Small intestine (tissue), 7 donors: ENCODE data around the gene GPR180. TPM values are rescaled to one million over a fixed set of nuclear protein-coding genes. Genes with fewer than 3 reads are reported as not detected.
"Not testable (repeated sequence)": the region's sequence is repeated elsewhere in the genome, so short reads cannot be mapped to it uniquely, and the experiment has no call there.

Experiments
- DNase-seq, 2 donors: peaks; one replicate each; pipeline versions ENCODE4 v3.0.0 to v3.0.0-alpha.2; 2013
- FAIRE-seq: peaks from 2 replicates; lab custom pipeline; 2012; peaks lifted over from hg19 to GRCh38; lab: Jason Lieb, UNC
- H3K27ac ChIP-seq, 3 donors: one replicate each; pipeline ENCODE4 v1.5.1; 2013; ENCODE audit warnings: low read length in 2 of 3, mild to moderate bottlenecking in 2 of 3, control low read depth in 1 of 3, inconsistent platforms in 1 of 3, low read depth in 1 of 3, moderate library complexity in 1 of 3
- H3K27me3 ChIP-seq, 3 donors: one replicate each; pipeline ENCODE4 v1.6.1; 2013; ENCODE audit warnings: low read length in 3 of 3, inconsistent platforms in 1 of 3; ENCODE audit not compliant: control insufficient read depth in 3 of 3, insufficient read depth in 3 of 3
- H3K36me3 ChIP-seq, 3 donors: one replicate each; pipeline ENCODE4 v1.6.1; 2013; ENCODE audit warnings: low read length in 3 of 3, inconsistent platforms in 1 of 3, low read depth in 1 of 3, mild to moderate bottlenecking in 1 of 3, moderate library complexity in 1 of 3; ENCODE audit not compliant: control insufficient read depth in 3 of 3, insufficient read depth in 2 of 3
- H3K4me1 ChIP-seq, 3 donors: one replicate each; pipeline ENCODE4 v1.6.1; 2013; ENCODE audit warnings: low read length in 2 of 3, inconsistent platforms in 1 of 3, low read depth in 1 of 3, mild to moderate bottlenecking in 1 of 3, moderate library complexity in 1 of 3; ENCODE audit not compliant: control insufficient read depth in 3 of 3, insufficient read depth in 2 of 3
- H3K4me3 ChIP-seq, 3 donors: one replicate each; pipeline ENCODE4 v1.5.1; 2013; ENCODE audit warnings: low read length in 3 of 3, control low read depth in 1 of 3, inconsistent platforms in 1 of 3, low read depth in 1 of 3, mild to moderate bottlenecking in 1 of 3, moderate library complexity in 1 of 3
- H3K9me3 ChIP-seq, 2 donors: one replicate each; pipeline ENCODE4 v1.6.1; 2013; ENCODE audit warnings: low read depth in 1 of 2, low read length in 1 of 2; ENCODE audit not compliant: control insufficient read depth in 2 of 2, insufficient read depth in 1 of 2
- WGBS, 3 donors: extraction: QIAGEN DNeasy Blood & Tissue Kit; methylation state at CpG; one replicate each; pipeline ENCODE4 v1.1.7; 2013; 5-methylcytosine and 5-hydroxymethylcytosine counted together
- polyA plus RNA-seq, 4 donors: library from polyadenylated mRNA; stranded (reverse) in 3 of 4; unstranded in 1 of 4; fragments of 200-250 nt in 3 of 4; fragments of 120-200 nt in 1 of 4; gene quantifications; one replicate each; pipeline versions ENCODE4 v1.2.1 to v1.2.3, GENCODE V29; 2013
- donor health status: healthy with polysubstance abuse.
- donor health status: control.
- donor health status: control.
- donor health status: Bipolar disorder and iron deficiency.
- donor health status: healthy.

Gene GPR180
- polyA plus RNA-seq, 4 donors: 0.67 to 4.5 (median 1.3) TPM

- FAIRE-seq: not testable (repeated sequence)
These were observed 36.0 kb downstream of the GPR180 start for GRCh38 chr13:94637677-94638076.

GRCh38 chr13:94640721-94641120, 39.1 kb downstream of the GPR180 start:
- Histone ChIP-seq H3K36me3 (no peaks in the 10 kb centered on the region), H3K4me3 (no peak overlapping the region), H3K27ac (no peak overlapping the region), H3K4me1 (no peaks in the 10 kb centered on the region), H3K9me3 (no peaks in the 10 kb centered on the region), H3K27me3 (no peaks in the 10 kb centered on the region)
- DNase-seq (no peak), FAIRE-seq (no peak)
- 62 to 82% (median 74%) methylated on average over 1 to 2 of the region's 2 CpGs for WGBS, 3 donors

More at GRCh38 chr13:94637677-94638076, 36.0 kb downstream of the GPR180 start:
- not testable (repeated sequence) for H3K36me3 ChIP-seq, H3K27ac ChIP-seq, H3K9me3 ChIP-seq, DNase-seq, H3K4me1 ChIP-seq, H3K4me3 ChIP-seq, H3K27me3 ChIP-seq
- WGBS, 3 donors: 97 to 100% (median 97%) methylated on average over 3 of the region's 3 CpGs

- Histone ChIP-seq H3K4me1 (no peaks in the 10 kb centered on the region), H3K9me3 (no peaks in the 10 kb centered on the region), H3K36me3 (no peaks in the 10 kb centered on the region), H3K27me3 (no peaks in the 10 kb centered on the region), H3K27ac (peak overlapping the region in 1 of 3 donors; percentile 24), H3K4me3 (no peak overlapping the region)
- WGBS, 3 donors: 6 to 18% (median 14%) methylated on average over 3 of the region's 3 CpGs
- FAIRE-seq (no peak), DNase-seq (peak in 1 of 2 donors; percentile 23)
These were observed 39.8 kb downstream of the GPR180 start for GRCh38 chr13:94641409-94641941.

- H3K27me3 ChIP-seq: no peaks in the 10 kb centered on the region
- H3K9me3 ChIP-seq: no peaks in the 10 kb centered on the region
- no peaks in the 10 kb centered on the region for H3K4me1 ChIP-seq
- DNase-seq: peak in 1 of 2 donors; percentile 7
- no peak overlapping the region for H3K4me3 ChIP-seq
- H3K36me3 ChIP-seq: no peaks in the 10 kb centered on the region
- no peak for FAIRE-seq
- H3K27ac ChIP-seq: no peak overlapping the region
- 17 to 56% (median 36%) methylated on average over 4 of the region's 4 CpGs for WGBS, 3 donors
These were observed 45.2 kb downstream of the GPR180 start for GRCh38 chr13:94646904-94647303.

- H3K4me3 ChIP-seq: no peak overlapping the region
- WGBS, 3 donors: 75 to 96% (median 75%) methylated on average over 1 of the region's 1 CpG
- no peaks in the 10 kb centered on the region for H3K4me1 ChIP-seq
- H3K36me3 ChIP-seq: no peaks in the 10 kb centered on the region
- H3K27me3 ChIP-seq: peaks cover 0 to 2% (median 0%) of the 10 kb centered on the region in 3 donors
- H3K27ac ChIP-seq: no peak overlapping the region
- no peak for DNase-seq
- FAIRE-seq: no peak
- H3K9me3 ChIP-seq: peaks cover 0 to 13% of the 10 kb centered on the region in 2 donors
These were observed 54.5 kb downstream of the GPR180 start for GRCh38 chr13:94656176-94656575.

- 65 to 74% (median 70%) methylated on average over 1 of the region's 1 CpG for WGBS, 3 donors
- Histone ChIP-seq H3K36me3 (no peaks in the 10 kb centered on the region), H3K4me3 (no peak overlapping the region), H3K27me3 (peaks cover 0 to 4% (median 2%) of the 10 kb centered on the region in 3 donors), H3K4me1 (no peaks in the 10 kb centered on the region), H3K27ac (no peak overlapping the region), H3K9me3 (peaks cover 0 to 13% of the 10 kb centered on the region in 2 donors)
- FAIRE-seq (no peak), DNase-seq (no peak)
These were observed 55.1 kb downstream of the GPR180 start for GRCh38 chr13:94656766-94657165.

GRCh38 chr13:94657167-94657566, 55.5 kb downstream of the GPR180 start:
- Histone ChIP-seq H3K4me1 (no peaks in the 10 kb centered on the region), H3K36me3 (no peaks in the 10 kb centered on the region), H3K9me3 (peaks cover 0 to 13% of the 10 kb centered on the region in 2 donors), H3K27me3 (peaks cover 0 to 4% (median 2%) of the 10 kb centered on the region in 3 donors), H3K27ac (no peak overlapping the region), H3K4me3 (no peak overlapping the region)
- FAIRE-seq (no peak), DNase-seq (no peak)
- WGBS, 3 donors: 90 to 100% (median 93%) methylated on average over 4 of the region's 4 CpGs

- H3K27ac ChIP-seq: no peak overlapping the region
- H3K9me3 ChIP-seq: peaks cover 0 to 13% of the 10 kb centered on the region in 2 donors
- no peak overlapping the region for H3K4me3 ChIP-seq
- FAIRE-seq: no peak
- H3K27me3 ChIP-seq: peaks cover 0 to 8% (median 7%) of the 10 kb centered on the region in 3 donors
- no peaks in the 10 kb centered on the region for H3K36me3 ChIP-seq
- H3K4me1 ChIP-seq: no peaks in the 10 kb centered on the region
- no peak for DNase-seq
- WGBS, 3 donors: 67 to 87% (median 79%) methylated on average over 1 of the region's 1 CpG
These were observed 57.4 kb downstream of the GPR180 start for GRCh38 chr13:94658926-94659597.
